GM21526 (cell line): ENCODE measurements around the gene CREB3L1.

Experiments
- ATAC-seq: cut with Tn5 transposase; IDR thresholded peaks from one replicate; pipeline ENCODE4 v1.9.1; 2021; ENCODE audit warnings: moderate library complexity; ENCODE audit not compliant: unreplicated experiment, low FRiP score

CREB3L1 gene

GRCh38 chr11:46338988-46339666, 61.7 kb downstream of the CREB3L1 start:
- ATAC-seq = no peak

- ATAC-seq = no peak
These were observed 62.4 kb downstream of the CREB3L1 start for GRCh38 chr11:46339816-46340215.

- no peak for ATAC-seq
These were observed 64.0 kb downstream of the CREB3L1 start for GRCh38 chr11:46341454-46341853.

GRCh38 chr11:46342239-46342638, 64.8 kb downstream of the CREB3L1 start:
- ATAC-seq = no peak

GRCh38 chr11:46343520-46343919, 66.1 kb downstream of the CREB3L1 start:
- ATAC-seq = no peak

- ATAC-seq = no peak
These were observed 67.7 kb downstream of the CREB3L1 start for GRCh38 chr11:46345131-46345597.

- ATAC-seq = no peak
These were observed 68.5 kb downstream of the CREB3L1 start for GRCh38 chr11:46345881-46346484.

- peak; percentile 57 for ATAC-seq
These were observed 69.6 kb downstream of the CREB3L1 start, which contains the start of gene DGKZ for GRCh38 chr11:46346886-46347636. DGKZ (plus strand) TSS chr11:46347463; CDS start chr11:46347660, 197 bp downstream.

- ATAC-seq = no peak
These were observed 70.3 kb downstream of the CREB3L1 start for GRCh38 chr11:46347637-46348311.

- no peak for ATAC-seq
These were observed 71.3 kb downstream of the CREB3L1 start for GRCh38 chr11:46348566-46349401.

GRCh38 chr11:46350695-46351094, 73.2 kb downstream of the CREB3L1 start:
- ATAC-seq = no peak

GRCh38 chr11:46351148-46351547, 73.7 kb downstream of the CREB3L1 start:
- ATAC-seq = no peak

- no peak for ATAC-seq
These were observed 74.1 kb downstream of the CREB3L1 start for GRCh38 chr11:46351606-46352005.

- no peak for ATAC-seq
These were observed 74.8 kb downstream of the CREB3L1 start for GRCh38 chr11:46352063-46352841.

- ATAC-seq = no peak
These were observed 76.2 kb downstream of the CREB3L1 start for GRCh38 chr11:46353698-46354097.

- ATAC-seq = no peak
These were observed 79.5 kb downstream of the CREB3L1 start for GRCh38 chr11:46356924-46357482.

- no peak for ATAC-seq
These were observed 80.0 kb downstream of the CREB3L1 start for GRCh38 chr11:46357483-46357936.

- no peak for ATAC-seq
These were observed 82.5 kb downstream of the CREB3L1 start for GRCh38 chr11:46359953-46360352.

- no peak for ATAC-seq
These were observed 83.4 kb downstream of the CREB3L1 start for GRCh38 chr11:46360878-46361277.
